ENCODE measurements around the gene ACADSB.

- no peak for TF ChIP-seq CTCF (IDR thresholded peaks at IDR 0.05; ENCODE audit: borderline replicate concordance, extremely low read depth, low read length, poor library complexity, severe bottlenecking)
- no peak for TF ChIP-seq EZH2 (IDR thresholded peaks at IDR 0.05; ENCODE audit: borderline replicate concordance, low read depth, low read length, severe bottlenecking)
These were observed 30.8 kb downstream of the ACADSB start for GRCh38 chr10:123039632-123039930.

Data from DND-41 (cell line).